KMS-11 (cell line): ENCODE measurements around the gene PTH2.

Source experiments
- H2AFZ ChIP-seq: fragments of 200-600 bp; sonication (generic); 2 replicates; pipeline ENCODE4 v1.6.1; 2016; ENCODE audit warnings: antibody characterized with exemption, mixed run types, low read depth
- H3K27ac ChIP-seq: fragments of 200-600 bp; sonication (generic); 2 replicates; pipeline ENCODE4 v1.6.1; 2016; ENCODE audit warnings: mild to moderate bottlenecking, mixed run types
- H3K27me3 ChIP-seq: fragments of 200-600 bp; sonication (generic); 2 replicates; pipeline ENCODE4 v1.6.1; 2017; ENCODE audit warnings: mild to moderate bottlenecking, low read depth, mixed run types, moderate library complexity; ENCODE audit not compliant: insufficient read depth
- H3K36me3 ChIP-seq: fragments of 200-600 bp; sonication (generic); 2 replicates; pipeline ENCODE4 v1.6.1; 2017; ENCODE audit warnings: mild to moderate bottlenecking, mixed run types; ENCODE audit not compliant: insufficient read depth
- H3K4me1 ChIP-seq: fragments of 200-600 bp; sonication (generic); 2 replicates; pipeline ENCODE4 v1.6.1; 2016; ENCODE audit warnings: mild to moderate bottlenecking, low read depth, mixed run types; ENCODE audit not compliant: poor library complexity, severe bottlenecking
- H3K4me2 ChIP-seq: fragments of 200-600 bp; sonication (generic); 2 replicates; pipeline ENCODE4 v1.7.0; 2016; ENCODE audit warnings: mild to moderate bottlenecking, mixed run types
- H3K4me3 ChIP-seq: fragments of 200-600 bp; sonication (generic); IDR thresholded peaks from 2 replicates; pipeline ENCODE4 v1.6.1; 2017; ENCODE audit warnings: low read depth, low read length, mixed read lengths; ENCODE audit not compliant: insufficient read depth
- H3K79me2 ChIP-seq: fragments of 200-600 bp; sonication (generic); 2 replicates; pipeline ENCODE4 v1.6.1; 2016; ENCODE audit warnings: low read depth, mixed run types; ENCODE audit not compliant: insufficient read depth
- H3K9ac ChIP-seq: fragments of 200-600 bp; sonication (generic); 2 replicates; pipeline ENCODE4 v1.6.1; 2016; ENCODE audit warnings: mild to moderate bottlenecking, mixed run types
- H4K20me1 ChIP-seq: fragments of 200-600 bp; sonication (generic); 2 replicates; pipeline ENCODE4 v1.6.1; 2016; ENCODE audit warnings: mild to moderate bottlenecking, mixed run types; ENCODE audit not compliant: insufficient read depth
- CTCF ChIP-seq: fragments of 200-600 bp; sonication (generic); conservative IDR thresholded peaks from 2 replicates; pipeline ENCODE4 v1.6.1; 2017; ENCODE audit warnings: low read depth, mild to moderate bottlenecking, antibody characterized with exemption, low read length, moderate library complexity, mixed read lengths

The PTH2 gene

DNA sequence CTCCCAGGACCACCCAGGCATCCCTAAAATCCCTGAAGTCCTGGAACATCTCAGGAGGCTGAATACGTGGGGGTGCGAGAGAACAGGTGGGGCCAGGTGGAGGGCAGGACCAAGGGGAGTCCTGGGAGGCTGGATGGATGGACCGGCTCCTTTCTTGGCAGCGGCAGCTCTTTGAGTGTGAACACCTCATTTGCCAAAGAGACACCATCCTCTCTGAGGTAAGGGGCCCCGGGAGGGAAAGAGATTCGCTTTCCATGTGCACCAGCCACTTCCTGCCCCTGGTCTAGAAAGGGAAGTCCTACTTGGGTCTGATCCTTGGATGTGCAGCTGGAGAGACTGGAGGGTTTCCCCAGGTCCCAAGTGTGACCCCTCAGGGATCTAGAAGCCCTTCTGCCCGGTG lies 16.2 kb downstream of the PTH2 start:
- no peaks in the 10 kb centered on the region for H3K79me2 ChIP-seq
- peaks cover 57% of the 10 kb centered on the region; the same call in 1 of the 2 replicates for H3K27me3 ChIP-seq
- peaks cover 20% of the 10 kb centered on the region for H3K4me1 ChIP-seq
- no peak overlapping the region for H2AFZ ChIP-seq
- TF ChIP-seq CTCF, result no peak
- H4K20me1 ChIP-seq, result no peaks in the 10 kb centered on the region
- no peak overlapping the region for H3K4me3 ChIP-seq
- H3K27ac ChIP-seq, result no peak overlapping the region
- H3K4me2 ChIP-seq, result no peak overlapping the region
- H3K36me3 ChIP-seq, result no peaks in the 10 kb centered on the region
- no peak overlapping the region for H3K9ac ChIP-seq

DNA sequence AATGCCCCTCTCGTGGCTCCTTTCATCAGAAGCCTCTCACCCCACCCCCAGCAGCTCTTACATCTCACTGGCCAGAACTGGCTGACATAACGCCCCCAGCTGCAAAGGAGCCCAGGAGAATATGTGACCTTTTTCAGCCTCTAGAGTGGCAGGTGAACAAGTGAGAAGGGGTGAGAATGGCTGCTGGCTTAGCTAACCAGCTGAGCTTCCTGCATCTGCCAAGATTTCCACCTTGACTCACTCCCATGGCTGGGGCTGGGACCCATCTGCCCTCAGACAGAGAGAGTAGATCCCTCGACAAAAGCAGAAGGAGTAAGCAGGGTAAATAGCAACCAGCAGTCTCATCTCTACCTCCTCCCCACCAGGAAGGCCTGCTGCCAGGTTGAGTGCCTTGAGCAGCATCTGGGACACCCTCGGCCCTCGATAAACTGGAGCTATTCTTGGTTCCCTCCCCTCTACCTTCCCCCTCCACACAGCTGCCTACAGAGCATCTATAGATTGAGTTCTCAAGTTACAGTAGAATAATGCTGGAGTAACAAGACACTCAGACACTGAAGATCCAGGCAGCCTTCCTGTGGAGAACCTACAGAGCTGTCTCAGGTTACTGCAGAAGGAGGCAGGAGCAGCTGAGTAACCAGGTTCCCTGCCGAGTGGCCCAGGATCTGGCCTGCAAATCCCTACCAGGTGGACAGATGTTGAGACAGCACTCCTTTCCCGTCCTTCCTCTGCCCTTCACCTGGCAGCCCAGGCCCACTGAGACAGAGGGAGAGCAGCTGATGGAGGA lies 19.6 kb downstream of the PTH2 start:
- H3K4me2 ChIP-seq, result no peak overlapping the region
- no peak overlapping the region for H3K27ac ChIP-seq
- no peak overlapping the region for H3K4me3 ChIP-seq
- peaks cover 57% of the 10 kb centered on the region; the same call in 1 of the 2 replicates for H3K27me3 ChIP-seq
- H2AFZ ChIP-seq, result 0 out of 2 replicates have a peak overlapping the region, but pooled peaks have one; percentile 41
- H3K9ac ChIP-seq, result no peak overlapping the region
- no peaks in the 10 kb centered on the region for H3K36me3 ChIP-seq
- no peaks in the 10 kb centered on the region for H3K79me2 ChIP-seq
- no peak for TF ChIP-seq CTCF
- peaks cover 9% of the 10 kb centered on the region for H3K4me1 ChIP-seq
- H4K20me1 ChIP-seq, result no peaks in the 10 kb centered on the region

DNA sequence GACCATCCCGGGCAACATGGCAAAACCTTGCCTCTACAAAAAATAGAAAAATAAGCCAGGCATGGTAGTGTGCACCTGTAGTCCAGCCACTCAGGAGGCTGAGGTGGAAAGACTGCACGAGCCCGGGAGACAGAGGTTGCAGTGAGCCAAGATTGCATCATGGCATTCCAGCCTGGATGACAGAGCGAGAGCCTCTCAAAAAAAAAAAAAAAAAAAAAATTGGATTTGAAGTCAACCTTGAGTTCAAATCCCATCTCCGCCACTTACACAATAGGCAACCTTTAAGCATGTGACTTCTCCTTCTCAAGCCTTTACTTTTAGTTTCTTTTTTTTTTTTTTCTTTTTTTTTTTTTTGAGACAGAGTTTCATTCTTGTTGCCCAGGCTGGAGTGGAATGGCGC lies 23.2 kb downstream of the PTH2 start:
- TF ChIP-seq CTCF, result no peak
- no peaks in the 10 kb centered on the region for H3K79me2 ChIP-seq
- H3K36me3 ChIP-seq, result no peaks in the 10 kb centered on the region
- no peak overlapping the region for H2AFZ ChIP-seq
- no peak overlapping the region for H3K4me3 ChIP-seq
- H3K27me3 ChIP-seq, result peaks cover 48% of the 10 kb centered on the region
- no peaks in the 10 kb centered on the region for H4K20me1 ChIP-seq
- peaks cover 14% of the 10 kb centered on the region for H3K4me1 ChIP-seq
- H3K4me2 ChIP-seq, result no peak overlapping the region
- no peak overlapping the region for H3K9ac ChIP-seq
- no peak overlapping the region for H3K27ac ChIP-seq

DNA sequence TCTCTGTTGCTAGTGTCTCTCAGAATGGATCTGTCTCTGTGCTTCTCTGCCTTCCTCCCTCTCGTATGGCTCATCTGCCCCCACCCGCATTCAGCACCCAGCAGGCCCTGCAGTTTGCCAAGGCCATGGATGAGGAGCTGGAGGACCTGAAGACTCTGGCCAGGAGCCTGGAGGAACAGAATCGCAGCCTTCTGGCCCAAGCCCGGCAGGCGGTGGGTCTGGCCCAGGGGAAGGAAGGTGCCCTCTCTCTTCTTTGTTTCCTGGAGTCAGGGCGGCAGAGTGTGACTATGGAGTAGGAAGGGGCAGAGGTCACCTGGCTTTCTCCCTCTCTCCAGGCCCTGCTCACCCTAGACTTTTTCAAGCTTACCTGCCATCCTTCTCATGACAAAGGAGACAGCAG lies 24.3 kb downstream of the PTH2 start:
- H3K4me1 ChIP-seq, result peaks cover 13% of the 10 kb centered on the region
- H2AFZ ChIP-seq, result no peak overlapping the region
- H3K27ac ChIP-seq, result no peak overlapping the region
- no peaks in the 10 kb centered on the region for H3K36me3 ChIP-seq
- H4K20me1 ChIP-seq, result no peaks in the 10 kb centered on the region
- H3K9ac ChIP-seq, result no peak overlapping the region
- TF ChIP-seq CTCF, result no peak
- no peaks in the 10 kb centered on the region for H3K79me2 ChIP-seq
- H3K4me2 ChIP-seq, result no peak overlapping the region
- H3K27me3 ChIP-seq, result peaks cover 53% of the 10 kb centered on the region
- H3K4me3 ChIP-seq, result no peak overlapping the region
